Measurements from ENCODE around the gene INO80. TPM values are rescaled to one million over a fixed set of nuclear protein-coding genes. Genes with fewer than 3 reads are reported as not detected.
A peak's percentile ranks its signal among the peaks of the same experiment; 100 is the strongest.

Gene INO80
- total RNA-seq, 2 experiments from 2014 or later = 18.9 to 22.2 TPM

DNA sequence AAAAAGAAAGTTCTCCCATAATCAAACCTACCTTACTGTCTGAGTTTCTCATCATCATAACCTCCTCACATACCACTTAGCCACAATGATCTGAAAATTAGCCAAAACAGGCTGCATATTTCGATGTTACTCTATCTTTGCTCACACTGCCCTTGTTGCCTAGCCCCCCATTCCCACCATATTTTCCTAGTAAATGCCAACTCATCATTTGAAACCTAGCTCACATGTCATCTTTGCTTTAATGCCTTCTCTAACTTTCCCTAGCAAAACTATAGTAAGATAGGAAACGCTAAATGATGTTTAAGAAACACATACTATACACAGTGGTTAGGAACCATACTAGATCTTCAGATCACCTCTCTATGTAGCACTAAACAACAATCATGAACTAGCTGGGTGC lies 64.9 kb downstream of the INO80 start:
- no peaks in the 10 kb centered on the region for H3K9me3 Mint-ChIP-seq
- peaks cover 30% of the 10 kb centered on the region for H3K36me3 Mint-ChIP-seq
- no peaks in the 10 kb centered on the region for H3K27me3 Mint-ChIP-seq
- no peak overlapping the region for H3K27ac Mint-ChIP-seq
- ATAC-seq (ENCODE audit: low read depth) = no peak
- DNase-seq = no peak
- H3K4me3 Mint-ChIP-seq = no peak overlapping the region
- peaks cover 3% of the 10 kb centered on the region for H3K4me1 Mint-ChIP-seq
- POLR2A ChIA-PET = no interaction called here

DNA sequence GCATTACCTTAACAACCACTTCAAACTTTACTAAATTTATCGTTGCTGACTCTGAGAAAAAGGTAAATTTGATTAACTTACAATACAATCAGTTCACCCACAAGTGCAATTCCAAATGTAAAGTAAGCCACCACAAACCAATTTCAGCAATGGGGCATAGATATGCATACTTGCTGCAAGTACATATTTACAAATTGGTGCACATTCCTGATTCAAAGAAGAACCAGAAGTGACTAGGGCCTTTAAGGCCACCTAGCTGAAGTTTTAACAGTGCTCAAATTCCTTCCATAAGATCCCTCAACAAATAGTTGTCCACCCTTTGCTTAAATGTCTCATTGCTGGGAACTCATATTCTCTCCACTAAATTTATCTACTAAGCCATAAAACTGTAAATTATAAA lies 67.2 kb downstream of the INO80 start:
- POLR2A ChIA-PET = no interaction called here
- Mint-ChIP-seq H3K9me3 (no peaks in the 10 kb centered on the region), H3K4me1 (peaks cover 3% of the 10 kb centered on the region), H3K27me3 (no peaks in the 10 kb centered on the region), H3K4me3 (no peak overlapping the region), H3K27ac (peak overlapping the region; percentile 16), H3K36me3 (peaks cover 33% of the 10 kb centered on the region)
- ATAC-seq (ENCODE audit: low read depth) (no peak), DNase-seq (no peak)

DNA sequence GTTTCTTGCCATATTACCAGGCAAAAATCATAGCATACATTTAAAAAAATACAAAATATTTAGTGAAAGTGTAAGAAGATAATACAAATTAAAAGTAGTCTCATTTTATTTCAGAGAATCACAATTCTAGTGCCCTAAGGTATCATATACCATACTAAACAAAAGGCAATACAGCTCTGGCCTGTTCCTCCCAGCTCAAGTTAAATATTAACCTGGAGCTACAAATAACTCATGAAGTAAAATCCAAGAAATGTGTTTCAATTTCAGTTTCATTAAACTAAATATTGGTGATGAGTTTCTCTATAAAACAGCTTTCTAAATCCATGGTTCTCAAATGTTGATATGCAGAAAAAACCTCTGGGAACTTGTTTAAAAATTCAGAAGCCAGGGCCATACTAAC lies 67.7 kb downstream of the INO80 start:
- Mint-ChIP-seq H3K9me3 (no peaks in the 10 kb centered on the region), H3K4me1 (peaks cover 3% of the 10 kb centered on the region), H3K27me3 (no peaks in the 10 kb centered on the region), H3K4me3 (no peak overlapping the region), H3K27ac (peak overlapping the region; percentile 16), H3K36me3 (peaks cover 30% of the 10 kb centered on the region)
- no peak for DNase-seq
- no peak for ATAC-seq (ENCODE audit: low read depth)
- POLR2A ChIA-PET = no interaction called here

DNA sequence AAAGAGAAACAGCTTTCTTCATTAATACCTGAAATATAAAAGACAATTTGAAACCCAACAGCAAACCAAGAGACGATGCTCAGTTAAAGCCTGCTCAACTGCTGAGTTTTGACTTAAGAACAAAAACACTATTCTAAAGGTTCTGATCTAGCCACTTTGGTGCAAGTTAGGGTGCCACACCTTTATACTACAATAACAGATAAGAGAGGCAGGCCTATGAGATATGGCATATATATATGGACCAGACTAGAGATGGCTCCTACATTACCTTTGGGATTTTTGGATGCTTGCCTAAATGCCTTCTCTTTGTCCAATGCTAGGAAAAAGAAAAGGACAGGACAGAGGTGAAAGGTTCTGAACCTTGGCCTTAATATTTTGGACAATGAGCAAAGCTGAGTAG lies 68.6 kb downstream of the INO80 start:
- ATAC-seq (ENCODE audit: low read depth) (no peak), DNase-seq (no peak)
- POLR2A ChIA-PET = no interaction called here
- Mint-ChIP-seq H3K4me1 (peaks cover 3% of the 10 kb centered on the region), H3K9me3 (no peaks in the 10 kb centered on the region), H3K27me3 (no peaks in the 10 kb centered on the region), H3K27ac (no peak overlapping the region), H3K4me3 (no peak overlapping the region), H3K36me3 (peaks cover 29% of the 10 kb centered on the region)

DNA sequence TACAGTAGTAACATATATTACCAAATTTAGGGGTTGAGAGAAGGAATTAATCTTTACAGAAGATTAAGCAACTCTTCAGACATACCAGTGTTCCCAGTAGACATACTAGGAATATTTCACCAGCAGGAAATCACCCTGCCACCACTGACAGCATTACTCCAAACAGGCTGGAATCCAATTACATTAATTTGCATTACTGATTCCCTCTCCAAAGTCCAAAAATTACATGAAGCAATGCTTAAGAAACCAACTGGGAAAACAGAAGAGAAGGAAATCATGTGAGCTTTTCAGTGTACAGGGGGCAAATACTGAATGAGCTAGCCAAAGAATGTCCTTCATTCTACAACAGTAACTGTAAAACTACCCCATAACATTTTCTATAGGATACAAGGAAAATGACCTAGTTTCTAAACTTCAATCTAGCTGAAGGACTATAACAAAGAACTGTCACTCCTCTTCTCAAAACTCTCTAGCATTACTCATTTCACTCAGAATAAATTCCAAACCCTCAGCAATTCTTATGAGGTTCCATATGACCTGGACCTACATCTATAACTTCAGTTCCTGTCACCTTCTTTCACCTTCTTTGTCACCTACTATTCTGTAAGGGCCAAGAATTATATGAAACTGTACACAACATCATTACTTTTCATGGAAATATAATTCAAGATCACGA lies 72.7 kb downstream of the INO80 start:
- POLR2A ChIA-PET = no interaction called here
- Mint-ChIP-seq H3K9me3 (no peaks in the 10 kb centered on the region), H3K27ac (no peak overlapping the region), H3K4me1 (peaks cover under 1% of the 10 kb centered on the region), H3K27me3 (no peaks in the 10 kb centered on the region), H3K36me3 (peaks cover 15% of the 10 kb centered on the region), H3K4me3 (no peak overlapping the region)
- ATAC-seq (ENCODE audit: low read depth) = no peak
- DNase-seq = no peak

DNA sequence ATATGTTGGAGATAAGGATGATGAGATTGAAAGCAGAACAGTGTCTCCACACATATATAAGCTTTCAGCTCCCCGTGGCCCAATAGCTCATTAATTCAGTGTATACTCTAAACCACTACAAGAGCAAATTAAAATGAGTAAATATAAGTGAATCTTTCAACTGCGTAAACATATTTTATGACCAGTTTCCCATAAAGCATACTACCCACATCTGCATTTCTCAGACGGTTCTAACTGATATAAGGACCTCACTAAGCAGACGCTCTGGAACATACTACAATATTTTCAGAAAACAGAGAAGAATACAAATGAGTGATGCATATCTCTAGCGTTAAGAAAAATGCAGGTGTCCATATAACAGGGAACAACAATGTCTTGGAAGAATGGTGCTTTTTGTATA lies 73.2 kb downstream of the INO80 start:
- Mint-ChIP-seq H3K27me3 (no peaks in the 10 kb centered on the region), H3K9me3 (no peaks in the 10 kb centered on the region), H3K4me1 (no peaks in the 10 kb centered on the region), H3K4me3 (no peak overlapping the region), H3K27ac (no peak overlapping the region), H3K36me3 (peaks cover 17% of the 10 kb centered on the region)
- ATAC-seq (ENCODE audit: low read depth) (no peak), DNase-seq (no peak)
- POLR2A ChIA-PET = no interaction called here

DNA sequence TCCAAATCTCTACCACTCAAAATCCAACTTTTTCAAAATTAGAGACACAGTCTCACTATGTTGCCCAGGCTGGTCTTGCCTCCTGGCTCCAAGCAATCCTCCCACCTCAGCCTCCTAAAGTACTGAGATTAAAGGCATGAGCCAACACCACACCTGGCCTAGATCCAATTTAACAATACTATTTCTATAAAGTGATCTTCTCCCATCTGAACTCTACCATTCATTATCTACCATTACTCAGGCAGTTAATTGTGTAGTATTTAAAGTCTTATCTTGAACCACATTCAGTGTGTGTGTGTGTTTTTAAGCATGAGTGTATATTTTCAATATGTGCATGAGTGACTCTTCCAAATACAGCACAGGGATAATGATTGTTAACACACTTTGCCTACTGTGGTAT lies 77.0 kb downstream of the INO80 start:
- Mint-ChIP-seq H3K27ac (no peak overlapping the region), H3K9me3 (no peaks in the 10 kb centered on the region), H3K27me3 (no peaks in the 10 kb centered on the region), H3K4me3 (no peak overlapping the region), H3K4me1 (no peaks in the 10 kb centered on the region), H3K36me3 (peaks cover 9% of the 10 kb centered on the region)
- ATAC-seq (ENCODE audit: low read depth) (no peak), DNase-seq (no peak)
- POLR2A ChIA-PET = no interaction called here

DNA sequence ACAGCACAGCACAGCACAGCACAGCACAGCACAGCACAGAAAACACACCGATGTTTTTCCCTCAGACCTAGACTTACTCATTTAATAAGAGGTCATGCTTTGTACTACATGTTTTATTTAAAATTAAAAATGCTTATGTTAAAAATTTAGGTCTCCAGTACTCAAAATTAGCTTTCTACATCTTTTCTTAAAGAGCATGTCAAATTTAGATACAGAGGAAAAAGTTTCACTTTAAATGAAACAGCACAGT lies 84.1 kb downstream of the INO80 start:
- no peak overlapping the region for H3K27ac Mint-ChIP-seq
- ATAC-seq (ENCODE audit: low read depth) = no peak
- H3K4me3 Mint-ChIP-seq = no peak overlapping the region
- H3K36me3 Mint-ChIP-seq = peaks cover 7% of the 10 kb centered on the region
- H3K27me3 Mint-ChIP-seq = no peaks in the 10 kb centered on the region
- POLR2A ChIA-PET = no interaction called here
- peaks cover 2% of the 10 kb centered on the region for H3K4me1 Mint-ChIP-seq
- DNase-seq = no peak
- H3K9me3 Mint-ChIP-seq = no peaks in the 10 kb centered on the region

DNA sequence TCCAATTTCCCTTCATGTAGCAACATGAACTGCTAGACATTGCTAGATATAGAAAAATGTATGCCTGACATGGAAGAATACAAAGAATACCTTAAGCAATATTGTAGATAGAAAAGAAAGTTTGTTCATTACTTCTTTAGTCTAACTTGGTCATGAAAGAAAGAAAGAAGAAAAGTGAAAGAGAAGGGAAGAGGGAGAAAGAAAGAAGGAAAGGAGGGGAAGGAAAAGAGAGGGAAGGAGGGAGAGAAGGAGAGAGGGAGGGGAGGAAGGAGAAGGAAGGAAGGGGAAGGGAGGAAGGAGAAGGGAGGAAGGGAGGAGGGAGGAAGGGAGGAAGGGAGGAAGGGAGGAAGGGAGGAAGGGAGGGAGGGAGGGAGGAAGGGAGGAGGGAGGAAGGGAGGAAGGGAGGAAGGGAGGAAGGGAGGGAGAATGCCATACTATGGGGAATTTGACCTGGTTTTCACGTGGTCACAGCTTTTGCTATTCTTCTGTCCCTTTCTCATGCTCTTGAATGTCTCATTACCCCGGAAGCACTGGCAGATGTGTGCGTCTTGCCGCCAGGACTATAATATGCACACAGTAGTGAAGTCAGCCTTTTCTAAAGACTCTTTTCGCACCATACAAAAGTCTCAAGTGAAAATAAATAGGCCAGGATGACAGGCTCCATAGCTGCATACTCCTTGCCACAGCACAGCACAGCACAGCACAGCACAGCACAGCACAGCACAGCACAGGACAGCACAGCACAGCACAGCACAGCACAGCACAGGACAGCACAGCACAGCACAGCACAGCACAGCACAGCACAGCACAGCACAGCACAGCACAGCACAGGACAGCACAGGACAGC lies 84.6 kb downstream of the INO80 start:
- Mint-ChIP-seq H3K4me3 (no peak overlapping the region), H3K27me3 (no peaks in the 10 kb centered on the region)
- POLR2A ChIA-PET = no interaction called here

DNA sequence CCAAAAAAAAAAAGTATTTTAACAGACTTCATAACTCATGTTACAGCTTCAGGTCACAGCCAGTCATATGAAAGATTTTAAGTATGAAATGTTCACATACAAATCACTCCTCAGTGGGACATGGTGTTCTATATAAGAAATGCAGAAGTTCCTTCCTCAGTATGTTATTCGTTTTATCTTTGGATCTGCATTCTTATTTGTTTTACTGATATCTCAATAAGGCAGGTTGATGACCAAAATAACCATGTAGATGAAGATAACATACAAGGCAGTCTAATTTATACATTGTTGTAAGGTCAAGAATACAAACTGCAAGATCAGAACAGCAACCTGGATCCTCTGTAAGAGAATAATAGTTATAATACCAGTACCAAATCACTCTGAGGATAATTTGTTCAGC lies 87.2 kb downstream of the INO80 start:
- ATAC-seq (ENCODE audit: low read depth) (no peak), DNase-seq (no peak)
- no peak overlapping the region for H3K4me3 Mint-ChIP-seq
- H3K27me3 Mint-ChIP-seq = no peaks in the 10 kb centered on the region
- POLR2A ChIA-PET = interaction anchor here (0.6 kb wide), 1 partner anchor 194 kb away, joined by 5 read pairs; no protein-coding TSS in a partner anchor
- H3K36me3 Mint-ChIP-seq = peaks cover 20% of the 10 kb centered on the region
- peaks cover 2% of the 10 kb centered on the region for H3K4me1 Mint-ChIP-seq
- H3K9me3 Mint-ChIP-seq = no peaks in the 10 kb centered on the region
- no peak overlapping the region for H3K27ac Mint-ChIP-seq

More for the DNA sequence above, 84.6 kb downstream of the INO80 start:
- H3K4me1 Mint-ChIP-seq = peaks cover 2% of the 10 kb centered on the region
- H3K36me3 Mint-ChIP-seq = peaks cover 11% of the 10 kb centered on the region
- H3K9me3 Mint-ChIP-seq = no peaks in the 10 kb centered on the region
- no peak for ATAC-seq (ENCODE audit: low read depth)
- H3K27ac Mint-ChIP-seq = peak overlapping the region; percentile 12
- DNase-seq = no peak

DNA sequence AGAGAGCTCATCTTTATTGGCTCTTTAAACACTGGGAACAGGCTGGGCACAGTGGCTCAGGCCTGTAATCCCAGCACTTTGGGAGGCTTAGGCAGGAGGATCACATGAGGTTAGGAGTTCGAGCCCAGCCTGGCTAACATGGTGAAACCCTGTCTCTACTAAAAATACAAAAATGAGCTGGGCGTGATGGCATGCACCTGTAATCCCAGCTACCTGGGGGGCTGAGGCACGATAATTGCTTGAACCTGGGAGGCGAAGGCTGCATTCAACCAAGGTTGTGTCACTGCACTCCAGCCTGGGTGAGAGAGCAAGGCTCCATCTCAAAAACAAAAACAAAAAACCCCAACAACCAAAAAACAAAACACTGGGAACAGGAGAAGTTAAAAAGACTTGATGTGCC lies 90.7 kb downstream of the INO80 start:
- POLR2A ChIA-PET = no interaction called here
- ATAC-seq (ENCODE audit: low read depth) (no peak), DNase-seq (no peak)
- Mint-ChIP-seq H3K27me3 (no peaks in the 10 kb centered on the region), H3K36me3 (peaks cover 20% of the 10 kb centered on the region), H3K9me3 (no peaks in the 10 kb centered on the region), H3K4me1 (no peaks in the 10 kb centered on the region), H3K4me3 (no peak overlapping the region), H3K27ac (no peak overlapping the region)

DNA sequence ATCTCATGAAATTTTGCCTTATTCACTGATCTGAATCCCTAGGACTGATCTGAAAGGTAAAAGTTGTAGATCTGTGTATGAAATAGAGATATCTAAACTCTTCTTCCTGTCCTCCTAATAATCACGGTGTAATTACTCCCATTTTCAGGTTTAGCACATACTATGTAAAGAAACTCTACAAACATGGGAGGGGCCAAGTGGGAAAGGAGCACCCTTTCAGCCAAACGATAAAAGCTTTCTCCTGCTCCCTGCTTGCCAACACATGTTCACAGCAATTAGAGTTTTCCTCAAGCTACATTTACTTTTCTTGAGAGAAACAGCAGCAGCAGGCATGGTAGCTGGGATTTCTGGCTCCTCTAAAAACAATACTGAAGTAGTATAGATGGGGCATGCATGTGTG lies 91.2 kb downstream of the INO80 start:
- H3K27ac Mint-ChIP-seq = no peak overlapping the region
- H3K9me3 Mint-ChIP-seq = no peaks in the 10 kb centered on the region
- no peaks in the 10 kb centered on the region for H3K4me1 Mint-ChIP-seq
- POLR2A ChIA-PET = no interaction called here
- H3K36me3 Mint-ChIP-seq = peaks cover 22% of the 10 kb centered on the region
- H3K4me3 Mint-ChIP-seq = no peak overlapping the region
- no peak for DNase-seq
- ATAC-seq (ENCODE audit: low read depth) = no peak
- H3K27me3 Mint-ChIP-seq = no peaks in the 10 kb centered on the region

DNA sequence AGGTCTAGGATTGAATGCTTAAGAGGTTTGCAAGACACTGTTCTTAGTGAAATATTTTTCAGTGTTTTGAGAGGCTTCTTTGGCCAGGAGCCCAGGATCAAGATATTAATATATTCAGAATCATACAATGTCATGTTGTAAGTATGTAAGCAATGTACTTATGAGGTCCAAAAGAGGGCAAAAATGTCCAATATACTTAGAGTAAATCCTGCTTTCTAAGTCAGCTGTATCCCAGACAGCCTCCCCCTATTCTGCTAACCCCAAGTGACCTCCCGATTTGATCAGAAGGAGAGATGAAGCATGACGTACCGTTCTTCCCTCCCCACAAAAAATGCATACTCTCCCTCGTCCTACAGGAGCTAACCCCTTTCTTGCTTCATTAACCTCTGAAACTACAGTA lies 91.9 kb downstream of the INO80 start:
- no peaks in the 10 kb centered on the region for H3K27me3 Mint-ChIP-seq

DNA sequence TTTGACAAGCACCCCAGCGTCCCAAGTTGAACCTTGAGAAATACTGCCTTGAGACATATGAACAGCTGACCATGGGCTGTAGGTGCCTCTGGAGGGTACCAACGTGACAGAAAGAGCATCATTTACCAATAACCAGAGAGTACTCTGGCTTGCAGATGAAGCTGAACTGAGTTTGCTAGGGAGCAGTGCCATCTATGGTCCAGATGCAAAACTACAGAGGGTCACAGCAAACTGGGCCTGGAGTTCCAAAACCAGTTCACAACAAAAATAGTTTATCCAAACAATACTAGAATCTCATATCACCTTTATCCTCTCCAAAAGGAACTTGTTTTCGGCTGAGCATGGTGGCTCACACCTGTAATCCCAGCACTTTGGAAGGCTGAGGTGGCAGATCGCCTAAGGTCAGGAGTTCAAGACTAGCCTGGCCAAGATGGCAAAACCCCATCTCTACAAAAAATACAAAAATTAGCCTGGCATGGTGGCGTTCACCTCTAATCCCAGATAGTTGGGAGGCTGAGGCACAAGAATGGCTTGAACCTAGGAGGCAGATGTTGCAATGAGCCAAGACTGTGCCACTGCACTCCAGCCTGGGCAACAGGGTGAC lies 93.5 kb downstream of the INO80 start:
- Mint-ChIP-seq H3K27ac (no peak overlapping the region), H3K9me3 (no peaks in the 10 kb centered on the region), H3K4me3 (no peak overlapping the region), H3K4me1 (peaks cover 2% of the 10 kb centered on the region), H3K27me3 (no peaks in the 10 kb centered on the region), H3K36me3 (peaks cover 22% of the 10 kb centered on the region)
- no peak for DNase-seq
- ATAC-seq (ENCODE audit: low read depth) = peak; percentile 66
- POLR2A ChIA-PET = interaction anchor here (1.3 to 1.9 kb wide), 2 partner anchors 80 to 115 kb away, joined by 3 to 4 read pairs; no protein-coding TSS in a partner anchor

More for the DNA sequence above, 91.9 kb downstream of the INO80 start:
- no peak for DNase-seq
- no peaks in the 10 kb centered on the region for H3K4me1 Mint-ChIP-seq
- no peak overlapping the region for H3K27ac Mint-ChIP-seq
- no peak overlapping the region for H3K4me3 Mint-ChIP-seq
- peaks cover 22% of the 10 kb centered on the region for H3K36me3 Mint-ChIP-seq
- H3K9me3 Mint-ChIP-seq = no peaks in the 10 kb centered on the region
- no peak for ATAC-seq (ENCODE audit: low read depth)
- POLR2A ChIA-PET = interaction anchor here (0.5 kb wide), 1 partner anchor 73 kb away, joined by 3 read pairs; no protein-coding TSS in a partner anchor

Measured in activated naive CD8-positive, alpha-beta T cell treated with anti-CD3 and anti-CD28 coated beads, Interleukin-2, amount 10 ng/mL, durations not matched to agents 7 days and 5 days (primary cell).